K562 (cell line): ENCODE measurements around the gene DNASE1L2. TPM values are rescaled to one million over a fixed set of nuclear protein-coding genes. Genes with fewer than 3 reads are reported as not detected.

ENCODE experiments used
- ARID4B ChIP-seq: sonication (generic); formaldehyde crosslinking; IDR thresholded peaks from 2 replicates; pipeline ENCODE4 v1.8.0; 2022; ENCODE audit warnings: mild to moderate bottlenecking, missing genetic modification reagents
- CREB3L1 ChIP-seq: fragments of 450-650 bp; IDR thresholded peaks from 2 replicates; pipeline ENCODE4 v1.6.1; 2014; ENCODE audit warnings: low read depth, mild to moderate bottlenecking, moderate library complexity, borderline replicate concordance
- FOXM1 ChIP-seq, 2 experiments: fragments of 450-650 bp in 1 of 2; sonication (generic) in 1 of 2; formaldehyde crosslinking in 1 of 2; IDR thresholded peaks; 2 replicates each; pipeline versions ENCODE4 v1.6.1 to v1.9.0; 2017 to 2022; ENCODE audit warnings: low read depth in 2 of 2, mild to moderate bottlenecking in 2 of 2, missing genetic modification reagents in 1 of 2, moderate library complexity in 1 of 2
- GATAD2B ChIP-seq: fragments of 450-650 bp; IDR thresholded peaks from 2 replicates; pipeline ENCODE4 v1.6.1; 2017; ENCODE audit warnings: mild to moderate bottlenecking, borderline replicate concordance
- KDM4B ChIP-seq, 2 experiments: fragments of 450-650 bp in 1 of 2; sonication (generic) in 1 of 2; IDR thresholded peaks; 2 replicates each; pipeline ENCODE4 v1.6.1; 2016 to 2017; ENCODE audit warnings: borderline replicate concordance in 2 of 2, antibody characterized with exemption in 1 of 2, low read depth in 1 of 2, mild to moderate bottlenecking in 1 of 2
- MECOM ChIP-seq: fragments of 250-450 bp; sonication (Bioruptor Pico); IDR thresholded peaks from 2 replicates; pipeline ENCODE4 v1.8.0; 2022; ENCODE audit warnings: inconsistent platforms
- SPI1 ChIP-seq: IDR thresholded peaks from 2 replicates; pipeline ENCODE4 v1.6.1; 2011; ENCODE audit warnings: low read depth, low read length, control low read depth, borderline replicate concordance
- ZMIZ1 ChIP-seq, 2 experiments: fragments of 150-350 bp in 1 of 2; IDR thresholded peaks; 2 replicates each; pipeline ENCODE4 v1.6.1; 2012 to 2016; ENCODE audit warnings: low read depth in 2 of 2, low read length in 2 of 2, mild to moderate bottlenecking in 1 of 2, moderate library complexity in 1 of 2
- ZNF436 ChIP-seq: fragments of 250-450, 450-650 bp; sonication (Bioruptor Pico); formaldehyde crosslinking; IDR thresholded peaks from 2 replicates; pipeline ENCODE4 v1.7.0; 2020; ENCODE audit warnings: mild to moderate bottlenecking
- polyA plus RNA-seq, 8 experiments: library from polyadenylated mRNA; depleted of rRNA in 4 of 8; stranded (reverse) in 5 of 8; unstranded in 3 of 8; fragments of >200 nt; fragmentation: Nextera tagmentation in 2 of 8; fragmentation: Illumina TruSeq in 1 of 8; extraction: Ambion mirVana in 2 of 8; extraction: Trizol in 1 of 8; gene quantifications; 2 replicates each; pipeline versions ENCODE4 v1.2.1 to v1.2.3, GENCODE V29; 2011 to 2014; ENCODE audit warnings: inconsistent platforms in 1 of 8, missing spikeins in 1 of 8
- total RNA-seq, 7 experiments: library from RNA; depleted of rRNA in 6 of 7; stranded (reverse); fragments of >200 nt in 6 of 7; fragmentation: Illumina TruSeq in 2 of 7; extraction: Trizol in 2 of 7; gene quantifications; 2 replicates each; pipeline versions ENCODE4 v1.2.1 to v1.2.3, GENCODE V29; 2011 to 2021; ENCODE audit warnings: low replicate concordance in 1 of 7

DNASE1L2 gene
- total and polyA plus RNA-seq, 9 of the 15 experiments (the other 6 are each of a cell fraction or from before 2014, with no cell fraction given): 0.08 to 2.7 (median 1.7) TPM; not detected in 1

GRCh38 chr16:2205104-2205966, 30.9 kb upstream of the DNASE1L2 start, which contains the start of gene MLST8 (continued):
- TF ChIP-seq ARID4B (CRISPR knock-in tag) (peak; percentile 72; the same call in 1 of the 2 replicates), FOXM1 (IDR thresholded peaks at IDR 0.05; ENCODE audit: low read depth) (peak; percentile 64), FOXM1 (CRISPR knock-in tag; IDR thresholded peaks at IDR 0.05; ENCODE audit: low read depth) (no peak; the same call in 1 of the 2 replicates), SPI1 (no peak), ZNF436 (CRISPR knock-in tag) (no peak), GATAD2B (peak; percentile 98), ZMIZ1 (IDR thresholded peaks at IDR 0.05; ENCODE audit: low read depth in 2 of 2, low read length in 2 of 2) (peak; percentile 8 to 95; a peak in 2 of 4 replicates), MECOM (CRISPR knock-in tag) (no peak), KDM4B (IDR thresholded peaks at IDR 0.05; ENCODE audit: borderline replicate concordance in 2 of 2, low read depth in 1 of 2) (peak in 1 of 2 experiments; percentile 63; a peak in 1 of 4 replicates), CREB3L1 (peak; percentile 84)
